Breast epithelium (tissue), 3 donors: ENCODE data around the gene ROBO2.

Experiments
- POLR2AphosphoS5 ChIP-seq, 3 donors: sonication (generic); formaldehyde crosslinking; IDR thresholded peaks; one replicate each; pipeline ENCODE4 v1.6.1; 2017; ENCODE audit warnings: antibody characterized with exemption in 3 of 3
- TF ChIP-seq, protein P1 (sequence below), 3 donors: fragments of 450-650 bp; IDR thresholded peaks; one replicate each; pipeline ENCODE4 v1.5.1; 2016 to 2017; ENCODE audit warnings: antibody characterized with exemption in 3 of 3, mild to moderate bottlenecking in 3 of 3, moderate library complexity in 3 of 3

- TF ChIP-seq, protein P1, sequence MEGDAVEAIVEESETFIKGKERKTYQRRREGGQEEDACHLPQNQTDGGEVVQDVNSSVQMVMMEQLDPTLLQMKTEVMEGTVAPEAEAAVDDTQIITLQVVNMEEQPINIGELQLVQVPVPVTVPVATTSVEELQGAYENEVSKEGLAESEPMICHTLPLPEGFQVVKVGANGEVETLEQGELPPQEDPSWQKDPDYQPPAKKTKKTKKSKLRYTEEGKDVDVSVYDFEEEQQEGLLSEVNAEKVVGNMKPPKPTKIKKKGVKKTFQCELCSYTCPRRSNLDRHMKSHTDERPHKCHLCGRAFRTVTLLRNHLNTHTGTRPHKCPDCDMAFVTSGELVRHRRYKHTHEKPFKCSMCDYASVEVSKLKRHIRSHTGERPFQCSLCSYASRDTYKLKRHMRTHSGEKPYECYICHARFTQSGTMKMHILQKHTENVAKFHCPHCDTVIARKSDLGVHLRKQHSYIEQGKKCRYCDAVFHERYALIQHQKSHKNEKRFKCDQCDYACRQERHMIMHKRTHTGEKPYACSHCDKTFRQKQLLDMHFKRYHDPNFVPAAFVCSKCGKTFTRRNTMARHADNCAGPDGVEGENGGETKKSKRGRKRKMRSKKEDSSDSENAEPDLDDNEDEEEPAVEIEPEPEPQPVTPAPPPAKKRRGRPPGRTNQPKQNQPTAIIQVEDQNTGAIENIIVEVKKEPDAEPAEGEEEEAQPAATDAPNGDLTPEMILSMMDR (IDR thresholded peaks at IDR 0.05): no peak
- no peak for TF ChIP-seq POLR2AphosphoS5 (IDR thresholded peaks at IDR 0.05)
These were observed 157.5 kb downstream of the ROBO2 start for GRCh38 chr3:77197408-77197807.
